Vagina (tissue), 2 donors: Measurements from ENCODE around the gene RNF223. TPM values are rescaled to one million over a fixed set of nuclear protein-coding genes. Genes with fewer than 3 reads are reported as not detected.
"Not testable (repeated sequence)": the region's sequence is repeated elsewhere in the genome, so short reads cannot be mapped to it uniquely, and the experiment has no call there.

Source experiments
- DNase-seq, 2 donors: peaks; one replicate each; pipeline ENCODE4 v3.0.0-alpha.2; 2017; ENCODE audit errors: extremely low spot score in 2 of 2
- H3K27ac ChIP-seq: fragments of 200-600 bp; sonication (generic); one replicate; pipeline ENCODE4 v1.5.1; 2019
- H3K27me3 ChIP-seq: fragments of 200-600 bp; sonication (generic); one replicate; pipeline ENCODE4 v1.5.1; 2019
- H3K36me3 ChIP-seq, 2 donors: fragments of 200-600 bp; sonication (generic); one replicate each; pipeline ENCODE4 v1.5.1; 2017 to 2019
- H3K4me1 ChIP-seq: fragments of 200-600 bp; sonication (generic); one replicate; pipeline ENCODE4 v1.5.1; 2019
- H3K4me3 ChIP-seq, 2 donors: fragments of 200-600 bp; sonication (generic); 1 replicate in 1 of 2; 2 replicates in 1 of 2; pipeline ENCODE4 v1.5.1; 2016 to 2019
- H3K9me3 ChIP-seq: fragments of 200-600 bp; sonication (generic); one replicate; pipeline ENCODE4 v1.5.1; 2019
- CTCF ChIP-seq, 3 experiments: fragments of 450-650 bp in 2 of 3; fragments of 200-600 bp in 1 of 3; sonication (generic) in 1 of 3; IDR thresholded peaks; one replicate each; pipeline ENCODE4 v1.5.1; 2017 to 2019; ENCODE audit warnings: antibody characterized with exemption in 3 of 3, mild to moderate bottlenecking in 2 of 3, moderate library complexity in 2 of 3
- POLR2A ChIP-seq, 2 donors: fragments of 450-650 bp; IDR thresholded peaks; one replicate each; pipeline ENCODE4 v1.6.1; 2017; ENCODE audit warnings: antibody characterized with exemption in 2 of 2, mild to moderate bottlenecking in 2 of 2, moderate library complexity in 2 of 2
- POLR2AphosphoS5 ChIP-seq, 2 donors: sonication (generic); formaldehyde crosslinking; IDR thresholded peaks; one replicate each; pipeline ENCODE4 v1.9.0; 2017; ENCODE audit warnings: antibody characterized with exemption in 2 of 2, mild to moderate bottlenecking in 2 of 2, low read depth in 1 of 2; ENCODE audit not compliant: insufficient read depth in 1 of 2
- intact Hi-C: fragments of 100-400 bp; cut with DNase I; formaldehyde crosslinking; loops from one replicate; pipeline ENCODE4 v1.15.1; 2023
- total RNA-seq: library from RNA; depleted of rRNA; stranded (reverse); fragments of >200 nt; gene quantifications from one replicate; pipeline ENCODE4 v1.2.3, GENCODE V29; 2016

RNF223 gene
- total RNA-seq, 1 donor from 2014 or later: 4.9 TPM

- peak overlapping the region in 1 of 2 donors; percentile 69 for H3K4me3 ChIP-seq
- DNase-seq: no peak
Observed at GRCh38 chr1:1058088-1058905, 15.8 kb downstream of the RNF223 start.

GRCh38 chr1:1057769-1058087 is 16.4 kb downstream of the RNF223 start:
- intact Hi-C loops: loop anchor here (5.0 kb wide), 1 partner anchor 75 kb away; the partner anchor contains the start of gene PERM1
- peaks cover 26% of the 10 kb centered on the region for H3K4me1 ChIP-seq
- not testable (repeated sequence) for H3K27ac ChIP-seq, H3K27me3 ChIP-seq, H3K4me3 ChIP-seq, DNase-seq, H3K9me3 ChIP-seq, H3K36me3 ChIP-seq

More at GRCh38 chr1:1058088-1058905, 15.8 kb downstream of the RNF223 start:
- Histone ChIP-seq H3K27me3 (peaks cover 5% of the 10 kb centered on the region), H3K9me3 (no peaks in the 10 kb centered on the region), H3K36me3 (no peaks in the 10 kb centered on the region), H3K4me1 (peaks cover 26% of the 10 kb centered on the region), H3K27ac (no peak overlapping the region)
- no peak for TF ChIP-seq POLR2AphosphoS5 (IDR thresholded peaks at IDR 0.05; ENCODE audit: insufficient read depth in 1 of 2, low read depth in 1 of 2)
- TF ChIP-seq POLR2A (IDR thresholded peaks at IDR 0.05): no peak
- TF ChIP-seq CTCF (IDR thresholded peaks at IDR 0.05): no peak
- intact Hi-C loops: loop anchor here (5.0 kb wide), 1 partner anchor 76 kb away; the partner anchor contains the start of gene PERM1

- Histone ChIP-seq H3K4me1 (peaks cover 20% of the 10 kb centered on the region), H3K9me3 (no peaks in the 10 kb centered on the region), H3K27ac (no peak overlapping the region), H3K27me3 (no peaks in the 10 kb centered on the region), H3K36me3 (peaks cover 0 to 6% of the 10 kb centered on the region in 2 donors), H3K4me3 (no peak overlapping the region)
- intact Hi-C loops: loop anchor here (5.0 kb wide), 1 partner anchor 74 kb away; the partner anchor contains the start of gene PERM1
- DNase-seq: no peak
- no peak for TF ChIP-seq CTCF (IDR thresholded peaks at IDR 0.05)
- no peak for TF ChIP-seq POLR2AphosphoS5 (IDR thresholded peaks at IDR 0.05; ENCODE audit: insufficient read depth in 1 of 2, low read depth in 1 of 2)
- TF ChIP-seq POLR2A (IDR thresholded peaks at IDR 0.05): no peak
Observed at GRCh38 chr1:1055841-1056736, 18.0 kb downstream of the RNF223 start.

- H3K27me3 ChIP-seq: no peaks in the 10 kb centered on the region
- H3K9me3 ChIP-seq: no peaks in the 10 kb centered on the region
- intact Hi-C loops: loop anchor here (5.0 kb wide), 1 partner anchor 73 kb away; the partner anchor contains the start of gene PERM1
- H3K27ac ChIP-seq: no peak overlapping the region
- no peak for DNase-seq
- peaks cover 16% of the 10 kb centered on the region for H3K4me1 ChIP-seq
- no peak overlapping the region for H3K4me3 ChIP-seq
- H3K36me3 ChIP-seq: peaks cover 0 to 7% of the 10 kb centered on the region in 2 donors
- no peak for TF ChIP-seq POLR2A (IDR thresholded peaks at IDR 0.05)
- no peak for TF ChIP-seq POLR2AphosphoS5 (IDR thresholded peaks at IDR 0.05; ENCODE audit: insufficient read depth in 1 of 2, low read depth in 1 of 2)
Observed at GRCh38 chr1:1054971-1055370, 19.1 kb downstream of the RNF223 start.

- TF ChIP-seq POLR2AphosphoS5 (IDR thresholded peaks at IDR 0.05; ENCODE audit: insufficient read depth in 1 of 2, low read depth in 1 of 2): no peak
- no peak for TF ChIP-seq CTCF (IDR thresholded peaks at IDR 0.05)
- TF ChIP-seq POLR2A (IDR thresholded peaks at IDR 0.05): no peak
- no peaks in the 10 kb centered on the region for H3K9me3 ChIP-seq
- H3K4me1 ChIP-seq: peaks cover 9% of the 10 kb centered on the region
- H3K36me3 ChIP-seq: peaks cover 0 to 7% of the 10 kb centered on the region in 2 donors
- no peaks in the 10 kb centered on the region for H3K27me3 ChIP-seq
- H3K4me3 ChIP-seq: no peak overlapping the region
- intact Hi-C loops: no loop called here
- H3K27ac ChIP-seq: no peak overlapping the region
- DNase-seq: no peak
Observed at GRCh38 chr1:1054099-1054700, 19.9 kb downstream of the RNF223 start.
